Activated CD8-positive, alpha-beta memory T cell treated with anti-CD3 and anti-CD28 coated beads, Interleukin-2, amount 50 U/mL, for 24 hours (primary cell): Measurements from ENCODE around the gene PTPRM.

Experiments used
- DNase-seq: peaks from one replicate; pipeline ENCODE4 v3.0.0-alpha.2; 2020; ENCODE audit errors: extremely low read depth

PTPRM gene

DNA sequence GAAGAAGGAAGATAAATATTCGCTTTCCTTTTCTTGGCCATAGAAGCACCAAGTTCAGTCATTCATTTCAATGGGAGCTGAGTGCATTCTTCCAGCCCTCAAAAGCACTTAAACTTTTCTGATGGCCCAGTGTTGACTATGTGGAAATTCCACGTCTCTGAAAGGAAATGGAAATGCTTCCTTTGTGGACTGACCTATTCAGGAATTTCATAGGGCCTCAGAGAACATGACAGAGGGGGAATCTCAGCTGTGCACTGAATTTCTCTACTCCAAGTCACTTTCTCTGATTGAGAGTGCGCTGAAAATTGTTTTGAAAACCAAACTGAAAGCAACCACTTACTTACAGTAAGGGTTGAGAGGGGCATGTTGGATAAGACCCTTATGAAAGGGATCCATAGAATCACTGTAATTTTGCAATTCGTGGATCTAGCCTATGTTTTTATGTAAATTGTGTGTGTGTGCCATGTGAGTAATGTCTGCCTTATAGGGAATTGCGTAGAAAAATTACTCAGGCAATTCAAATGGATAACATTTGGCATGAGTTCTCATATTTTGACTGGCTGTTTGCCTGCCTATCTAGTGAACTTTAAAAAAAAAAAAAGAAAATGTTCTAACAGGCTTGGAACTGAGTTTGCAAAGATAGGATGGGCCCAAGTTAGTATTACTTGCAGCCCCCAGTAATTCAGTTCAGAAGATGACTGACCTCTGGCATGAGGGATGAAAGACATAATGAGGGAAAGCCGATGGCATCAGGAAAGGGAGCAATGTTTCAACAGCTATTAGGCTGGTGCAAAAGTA lies 437.0 kb downstream of the PTPRM start:
- DNase-seq: no peak

- DNase-seq: no peak
These were observed 437.7 kb downstream of the PTPRM start for GRCh38 chr18:8004792-8005191.

- no peak for DNase-seq
These were observed 438.9 kb downstream of the PTPRM start for GRCh38 chr18:8005870-8006569.

- DNase-seq: no peak
These were observed 439.9 kb downstream of the PTPRM start for GRCh38 chr18:8006979-8007378.

GRCh38 chr18:8008033-8008432 lies 440.9 kb downstream of the PTPRM start:
- no peak for DNase-seq

DNA sequence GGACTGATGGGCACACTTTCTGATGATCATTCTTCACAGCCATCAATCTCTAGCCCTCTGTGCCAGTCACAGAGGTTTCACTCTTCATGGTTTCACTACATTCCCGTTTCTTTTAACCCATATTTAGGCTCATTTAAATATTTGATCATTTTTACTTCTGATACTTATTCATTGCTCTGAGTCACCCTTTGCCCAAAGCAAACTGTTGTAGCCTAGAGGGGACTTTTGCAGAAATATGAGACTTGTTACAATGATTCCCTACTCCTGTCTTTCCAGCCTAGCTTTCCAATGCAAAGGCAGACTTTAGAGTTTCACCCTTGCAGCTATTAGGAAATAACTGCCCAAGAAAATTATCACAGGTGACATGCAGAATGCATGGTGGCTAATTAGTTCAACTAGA lies 444.2 kb downstream of the PTPRM start:
- no peak for DNase-seq

GRCh38 chr18:8011906-8012305 lies 444.8 kb downstream of the PTPRM start:
- no peak for DNase-seq

DNA sequence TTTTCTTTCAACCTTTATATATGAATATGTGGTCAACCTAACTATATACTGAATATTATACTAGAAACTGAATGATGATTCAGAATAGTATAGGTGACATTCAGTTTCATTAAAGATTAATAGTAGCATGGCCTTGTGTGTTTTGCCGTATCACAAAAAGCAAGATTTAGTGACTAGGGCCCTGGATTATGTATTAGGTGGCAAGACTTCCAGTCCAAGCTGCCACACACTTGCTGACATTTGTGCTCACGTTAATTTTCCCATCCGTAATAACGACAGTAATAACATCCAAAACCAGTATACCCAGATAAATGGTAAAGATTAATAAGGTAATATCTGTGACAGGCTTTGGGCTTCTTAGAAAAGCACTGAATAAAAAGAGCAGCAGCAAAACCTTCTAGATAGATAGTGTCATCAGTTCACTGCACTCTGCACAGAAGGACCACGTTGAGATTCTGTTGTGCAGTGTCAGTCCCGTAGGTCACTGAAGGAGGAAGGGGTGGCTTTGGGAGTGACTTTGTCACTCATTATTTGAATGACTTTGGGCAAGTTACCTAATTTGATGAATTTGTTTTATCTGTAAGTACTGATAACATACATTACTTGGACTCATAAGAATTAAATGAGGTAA lies 451.7 kb downstream of the PTPRM start:
- DNase-seq: no peak

- no peak for DNase-seq
These were observed 452.5 kb downstream of the PTPRM start for GRCh38 chr18:8019600-8019999.

DNA sequence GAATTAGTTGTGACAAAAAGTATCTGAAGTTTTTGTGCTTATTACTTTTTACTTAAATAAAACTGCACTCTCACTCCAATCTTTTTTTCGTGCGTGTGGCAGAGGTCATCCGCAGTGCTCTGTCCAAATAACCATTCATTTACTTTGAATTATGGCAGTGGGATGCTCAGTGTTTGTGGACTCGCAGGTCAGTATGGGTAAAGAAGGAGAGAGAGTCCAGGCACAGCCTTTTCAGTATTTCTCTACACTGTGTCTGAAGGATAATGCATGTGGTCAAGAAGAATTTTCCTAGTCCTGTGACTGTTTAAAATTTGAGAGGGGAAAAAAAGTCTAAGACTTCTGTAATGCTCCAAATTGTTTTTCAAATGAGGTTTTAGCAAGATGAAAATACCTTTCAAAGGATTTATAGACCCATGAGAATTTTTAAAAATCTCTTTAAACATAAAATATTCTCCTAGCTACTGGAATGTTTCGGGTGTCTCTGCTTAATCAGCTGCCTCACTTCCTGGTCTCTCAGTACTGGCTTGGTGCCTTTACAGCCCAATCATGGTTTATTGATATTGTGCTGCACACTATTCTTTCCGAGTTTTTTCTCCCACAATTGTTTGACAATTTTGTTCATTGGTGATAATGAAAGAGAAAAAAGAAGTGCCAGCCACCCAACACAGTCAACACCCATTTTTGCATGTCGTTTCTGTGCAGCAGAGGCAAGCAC lies 453.2 kb downstream of the PTPRM start:
- DNase-seq: no peak

GRCh38 chr18:8029061-8029460 lies 461.9 kb downstream of the PTPRM start:
- DNase-seq: no peak

GRCh38 chr18:8029731-8030130 lies 462.6 kb downstream of the PTPRM start:
- no peak for DNase-seq

DNA sequence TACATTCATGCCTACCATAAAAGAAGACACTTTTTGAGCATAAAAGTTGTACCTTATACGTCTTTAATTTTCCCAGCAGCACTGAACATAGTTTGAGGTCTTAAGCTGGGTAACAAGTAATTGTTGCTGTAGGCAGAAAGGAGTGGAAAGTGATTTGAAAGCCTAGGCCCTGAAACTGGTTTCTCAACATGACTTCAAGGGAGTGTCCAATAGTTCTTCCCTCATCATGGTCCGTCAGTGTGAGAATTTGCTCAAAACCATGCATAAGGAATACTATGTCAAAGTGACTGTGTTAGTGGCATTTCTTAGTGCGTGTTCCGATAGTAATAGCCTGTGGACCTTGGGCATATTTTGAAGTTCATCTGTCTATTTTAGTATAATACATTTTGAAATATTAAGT lies 463.1 kb downstream of the PTPRM start:
- no peak for DNase-seq

- DNase-seq: no peak
These were observed 464.4 kb downstream of the PTPRM start for GRCh38 chr18:8031496-8031895.

DNA sequence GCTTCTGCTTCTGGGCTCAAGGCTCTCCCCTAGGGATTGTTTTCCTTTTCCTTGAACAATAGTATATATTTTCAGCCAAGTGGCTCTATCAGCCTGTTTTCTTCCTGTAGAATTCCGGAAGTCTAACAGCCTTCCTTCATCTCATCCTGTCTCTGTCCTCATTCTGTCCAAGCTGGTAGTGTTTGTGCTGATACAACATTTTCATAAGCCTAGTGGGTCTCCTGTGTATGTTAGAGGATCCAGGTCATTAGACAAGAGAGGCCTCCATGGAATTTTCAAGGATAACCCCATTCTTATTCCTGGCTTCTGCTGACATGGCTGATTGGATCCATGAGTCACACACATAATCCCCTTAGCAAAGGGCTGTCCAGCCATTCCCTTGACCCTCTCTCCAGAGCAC lies 467.6 kb downstream of the PTPRM start:
- no peak for DNase-seq

- no peak for DNase-seq
These were observed 469.4 kb downstream of the PTPRM start for GRCh38 chr18:8036551-8036950.

- no peak for DNase-seq
These were observed 470.2 kb downstream of the PTPRM start for GRCh38 chr18:8037296-8037695.

DNA sequence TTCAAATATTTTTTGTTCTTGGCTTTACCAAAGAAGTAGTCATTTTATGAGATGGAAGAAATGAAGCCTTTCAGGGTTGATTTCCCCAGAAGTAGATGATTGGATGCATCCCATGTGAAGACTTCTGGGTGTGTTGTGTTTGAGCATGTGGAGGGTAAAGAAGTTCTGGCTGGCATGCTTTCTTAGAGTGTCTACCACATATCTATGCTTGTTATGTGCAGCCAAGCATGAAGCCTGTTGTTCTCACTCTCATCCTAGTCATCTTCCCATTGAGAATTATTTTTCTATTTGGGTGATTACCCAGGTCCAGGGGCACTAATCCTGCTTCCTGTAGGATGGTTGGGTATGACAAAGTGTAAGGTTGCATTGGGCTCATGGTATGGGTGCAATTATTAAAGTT lies 472.9 kb downstream of the PTPRM start:
- no peak for DNase-seq

DNA sequence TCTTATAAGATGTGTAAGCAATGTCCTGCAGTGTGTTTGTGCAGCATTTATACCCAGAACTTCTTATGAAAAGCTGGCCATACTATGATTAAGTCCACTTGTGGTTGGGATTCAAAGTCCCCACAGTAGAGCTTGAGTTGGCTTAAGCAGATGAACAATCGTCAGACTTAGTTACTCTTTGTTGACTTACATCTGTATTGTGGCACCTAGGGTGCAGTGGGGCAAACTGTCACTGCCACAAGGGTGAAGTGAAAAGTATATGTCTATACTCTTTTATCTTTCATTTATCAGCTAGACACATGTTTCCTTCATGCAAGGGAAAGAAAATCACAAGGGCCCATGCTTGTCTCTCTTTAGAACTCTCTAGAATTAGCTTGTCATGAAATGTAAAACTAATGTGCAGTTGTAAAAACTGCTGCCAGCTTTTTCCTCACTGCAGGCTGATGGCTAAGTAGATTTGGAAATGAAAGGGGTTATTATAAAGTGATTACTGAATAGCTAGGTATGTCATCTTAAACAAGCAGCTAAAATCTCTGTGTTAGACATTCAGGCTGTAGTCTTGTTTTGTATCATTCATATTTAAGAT lies 474.5 kb downstream of the PTPRM start:
- no peak for DNase-seq

DNA sequence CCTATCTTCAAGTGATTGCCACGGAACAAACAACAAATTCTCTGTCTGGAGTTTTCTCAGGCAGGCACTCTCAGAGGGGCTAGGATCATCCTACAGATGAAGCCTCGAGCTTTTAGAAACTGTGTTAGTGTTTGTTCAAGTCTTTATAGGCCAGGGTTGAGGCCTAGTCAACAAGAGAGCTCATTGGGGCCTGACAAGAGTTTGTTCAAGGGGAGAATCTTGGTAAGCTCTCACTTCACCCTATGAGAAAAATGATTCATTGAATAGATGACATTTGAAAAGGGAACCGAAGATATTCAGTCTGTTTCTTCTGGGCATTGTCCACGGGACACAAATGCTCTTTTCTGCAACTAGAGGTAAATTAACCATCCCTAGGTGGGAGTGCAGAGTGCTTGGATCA lies 476.9 kb downstream of the PTPRM start:
- no peak for DNase-seq

DNA sequence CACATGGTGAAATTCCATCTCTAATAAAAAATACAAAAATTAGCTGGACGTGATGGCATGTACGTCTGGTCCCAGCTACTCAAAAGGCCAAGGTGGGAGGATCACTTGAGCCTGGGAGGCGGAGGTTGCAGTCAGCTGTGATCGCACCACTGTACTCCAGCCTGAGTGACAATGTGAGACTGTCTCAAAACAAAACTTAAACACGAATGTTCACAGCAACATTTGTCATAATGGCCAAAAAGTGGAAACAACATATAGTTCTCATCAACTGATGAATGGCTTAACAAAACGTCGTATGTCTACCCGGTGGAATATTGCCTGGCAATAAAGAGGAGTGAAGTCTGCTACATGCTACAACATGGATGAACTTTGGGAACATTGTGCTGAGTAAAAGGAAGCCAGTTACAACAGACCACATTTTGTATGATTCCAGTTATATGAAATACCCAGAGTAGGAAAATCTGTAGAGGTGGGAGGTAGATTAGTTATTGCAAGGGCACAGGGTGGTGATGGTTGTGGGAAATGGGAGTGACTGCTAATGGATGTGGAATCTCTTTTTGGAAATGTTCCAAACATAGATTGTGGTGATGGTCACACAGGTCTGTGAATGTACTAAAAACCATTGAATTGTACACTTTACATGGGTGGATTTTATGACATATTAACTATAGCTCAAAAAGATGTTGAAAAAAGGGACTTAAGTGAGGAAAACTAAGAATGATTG lies 478.2 kb downstream of the PTPRM start:
- DNase-seq: no peak
